Measurements from ENCODE around the gene C8G.

Gene C8G

GRCh38 chr9:136970361-136970760 lies 25.3 kb downstream of the C8G start:
- no peak for DNase-seq

GRCh38 chr9:136971746-136972145 lies 26.7 kb downstream of the C8G start:
- DNase-seq = no peak

- no peak for DNase-seq
Measured at GRCh38 chr9:136972335-136972734, 27.3 kb downstream of the C8G start.

GRCh38 chr9:136972743-136973142 lies 27.7 kb downstream of the C8G start:
- no peak for DNase-seq

GRCh38 chr9:136973618-136974617 lies 28.9 kb downstream of the C8G start:
- no peak for DNase-seq

- no peak for DNase-seq
Measured at GRCh38 chr9:136974817-136975535, 29.9 kb downstream of the C8G start.

- peak; percentile 56 for DNase-seq
Measured at GRCh38 chr9:136975644-136976043, 30.6 kb downstream of the C8G start.

- no peak for DNase-seq
Measured at GRCh38 chr9:136977223-136977622, 32.2 kb downstream of the C8G start, which contains the start of gene PTGDS. TSS of gene PTGDS (plus strand) at chr9:136977504. CDS start at chr9:136977579, 75 bp downstream.

GRCh38 chr9:136977649-136978072 lies 32.6 kb downstream of the C8G start:
- no peak for DNase-seq

- peak; percentile 73 for DNase-seq
Measured at GRCh38 chr9:136978073-136978864, 33.2 kb downstream of the C8G start.

GRCh38 chr9:136978865-136979544 lies 34.0 kb downstream of the C8G start:
- no peak for DNase-seq

GRCh38 chr9:136979769-136980587 lies 34.9 kb downstream of the C8G start:
- no peak for DNase-seq

- no peak for DNase-seq
Measured at GRCh38 chr9:136980669-136981478, 35.8 kb downstream of the C8G start.

- no peak for DNase-seq
Measured at GRCh38 chr9:136981588-136982231, 36.7 kb downstream of the C8G start.

- no peak for DNase-seq
Measured at GRCh38 chr9:136982232-136983051, 37.4 kb downstream of the C8G start, which contains the start of gene LCNL1. TSS of gene LCNL1 (plus strand) at chr9:136982993. CDS start at chr9:136983587, 594 bp downstream.

- DNase-seq = no peak
Measured at GRCh38 chr9:136983167-136983566, 38.1 kb downstream of the C8G start.

GRCh38 chr9:136983656-136984314 lies 38.7 kb downstream of the C8G start:
- DNase-seq = no peak

GRCh38 chr9:136984464-136985026 lies 39.5 kb downstream of the C8G start:
- no peak for DNase-seq

Measured in activated CD4-positive, CD25-positive, alpha-beta regulatory T cell treated with anti-CD3 and anti-CD28 coated beads, Interleukin-2, amount 50 U/mL, for 72 hours (primary cell).